GM21717 (cell line): Measurements from ENCODE around the gene POLK.

Source experiments
- ATAC-seq: cut with Tn5 transposase; IDR thresholded peaks from one replicate; pipeline ENCODE4 v1.9.1; 2021; ENCODE audit warnings: mild to moderate bottlenecking, moderate library complexity; ENCODE audit not compliant: unreplicated experiment

Gene POLK

GRCh38 chr5:75639535-75640311 is 128.0 kb downstream of the POLK start:
- ATAC-seq: no peak

GRCh38 chr5:75640395-75640794 is 128.7 kb downstream of the POLK start:
- no peak for ATAC-seq

DNA sequence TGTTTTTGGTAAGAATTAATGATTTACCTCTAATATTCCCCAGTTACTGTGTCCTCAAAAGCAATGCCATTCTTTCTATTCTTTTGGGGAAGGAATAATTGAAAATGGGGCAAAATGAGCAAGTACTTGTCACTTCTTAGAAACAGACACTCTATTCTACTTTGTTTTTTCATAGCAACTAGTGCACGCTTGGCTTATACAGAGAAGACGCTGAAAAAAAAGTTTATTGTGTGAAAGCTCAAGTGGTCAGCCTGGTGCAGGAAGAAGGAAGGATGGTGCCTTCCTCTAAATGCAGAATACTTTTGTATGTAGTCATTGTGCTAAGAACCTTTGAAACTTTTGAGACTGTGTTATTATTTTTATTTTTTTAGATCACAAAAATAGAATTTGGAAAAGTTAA is 129.1 kb downstream of the POLK start:
- no peak for ATAC-seq

GRCh38 chr5:75648712-75649111 is 137.0 kb downstream of the POLK start:
- ATAC-seq: no peak
